ENCODE data around the gene FGF12. TPM values are rescaled to one million over a fixed set of nuclear protein-coding genes. Genes with fewer than 3 reads are reported as not detected.

Gene FGF12
- total and polyA plus RNA-seq, 5 experiments from 2014 or later = not detected

GRCh38 chr3:192371870-192372400, 355.4 kb downstream of the FGF12 start:
- DNase-seq (no peak), ATAC-seq (no peak)
- Mint-ChIP-seq H3K9me3 (no peaks in the 10 kb centered on the region), H3K27ac (no peak overlapping the region), H3K27me3 (no peaks in the 10 kb centered on the region), H3K4me3 (no peak overlapping the region), H3K36me3 (no peaks in the 10 kb centered on the region), H3K4me1 (no peaks in the 10 kb centered on the region)
- POLR2A ChIA-PET = no interaction called here

DNA sequence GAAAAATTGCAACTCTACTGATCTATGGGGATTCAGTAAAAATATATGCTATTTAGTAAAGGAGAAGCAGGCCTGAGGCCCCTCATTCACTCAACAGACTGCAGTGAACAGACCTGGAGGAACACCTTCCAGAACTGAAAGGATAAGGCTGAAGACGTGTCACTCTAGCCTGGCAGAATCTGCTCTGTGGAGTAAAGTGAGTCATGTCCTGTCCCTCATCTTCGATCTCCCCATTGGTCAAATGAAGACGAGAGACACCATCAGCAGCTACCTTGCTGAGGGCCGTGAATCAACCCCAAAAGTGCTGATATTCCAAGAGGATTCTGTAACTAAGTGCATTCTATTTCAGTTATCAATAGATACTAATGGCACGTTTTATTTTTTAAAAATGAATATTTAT, 359.7 kb downstream of the FGF12 start:
- ATAC-seq = no peak
- no peaks in the 10 kb centered on the region for H3K4me1 Mint-ChIP-seq

GRCh38 chr3:192366916-192367315, 360.4 kb downstream of the FGF12 start:
- peaks cover 0 to 2% (median 0%) of the 10 kb centered on the region in 9 donors for H3K9me3 Mint-ChIP-seq
- no peaks in the 10 kb centered on the region for H3K4me1 Mint-ChIP-seq
- ATAC-seq = no peak
- no peak overlapping the region for H3K27ac Mint-ChIP-seq
- peaks cover 0 to 1% (median 0%) of the 10 kb centered on the region in 5 donors for H3K27me3 Mint-ChIP-seq
- POLR2A ChIA-PET = no interaction called here
- no peak for DNase-seq
- no peak overlapping the region for H3K4me3 Mint-ChIP-seq
- no peaks in the 10 kb centered on the region for H3K36me3 Mint-ChIP-seq

More for the DNA sequence above, 359.7 kb downstream of the FGF12 start:
- no peak for DNase-seq
- no peaks in the 10 kb centered on the region for H3K27me3 Mint-ChIP-seq
- no peaks in the 10 kb centered on the region for H3K36me3 Mint-ChIP-seq
- H3K9me3 Mint-ChIP-seq = peaks cover 0 to 2% (median 0%) of the 10 kb centered on the region in 9 donors
- no peak overlapping the region for H3K4me3 Mint-ChIP-seq
- H3K27ac Mint-ChIP-seq = no peak overlapping the region
- POLR2A ChIA-PET = no interaction called here

GRCh38 chr3:192365571-192365970, 361.8 kb downstream of the FGF12 start:
- ATAC-seq (no peak), DNase-seq (no peak)
- H3K4me1 Mint-ChIP-seq = no peaks in the 10 kb centered on the region
- peaks cover 0 to 2% (median 0%) of the 10 kb centered on the region in 9 donors for H3K9me3 Mint-ChIP-seq
- POLR2A ChIA-PET = interaction anchor here (0.7 kb wide), 1 partner anchor 12 kb away, joined by 6 read pairs; no protein-coding TSS in a partner anchor
- H3K4me3 Mint-ChIP-seq = no peak overlapping the region
- H3K27me3 Mint-ChIP-seq = peaks cover 0 to 1% (median 0%) of the 10 kb centered on the region in 5 donors
- H3K36me3 Mint-ChIP-seq = no peaks in the 10 kb centered on the region
- H3K27ac Mint-ChIP-seq = no peak overlapping the region

- H3K27me3 Mint-ChIP-seq = peaks cover 0 to 1% (median 0%) of the 10 kb centered on the region in 5 donors
- H3K9me3 Mint-ChIP-seq = peaks cover 0 to 2% (median 0%) of the 10 kb centered on the region in 9 donors
- ATAC-seq (no peak), DNase-seq (no peak)
- POLR2A ChIA-PET = no interaction called here
- no peaks in the 10 kb centered on the region for H3K4me1 Mint-ChIP-seq
- no peaks in the 10 kb centered on the region for H3K36me3 Mint-ChIP-seq
- no peak overlapping the region for H3K27ac Mint-ChIP-seq
- no peak overlapping the region for H3K4me3 Mint-ChIP-seq
Observed at GRCh38 chr3:192364316-192364715, 363.0 kb downstream of the FGF12 start.

DNA sequence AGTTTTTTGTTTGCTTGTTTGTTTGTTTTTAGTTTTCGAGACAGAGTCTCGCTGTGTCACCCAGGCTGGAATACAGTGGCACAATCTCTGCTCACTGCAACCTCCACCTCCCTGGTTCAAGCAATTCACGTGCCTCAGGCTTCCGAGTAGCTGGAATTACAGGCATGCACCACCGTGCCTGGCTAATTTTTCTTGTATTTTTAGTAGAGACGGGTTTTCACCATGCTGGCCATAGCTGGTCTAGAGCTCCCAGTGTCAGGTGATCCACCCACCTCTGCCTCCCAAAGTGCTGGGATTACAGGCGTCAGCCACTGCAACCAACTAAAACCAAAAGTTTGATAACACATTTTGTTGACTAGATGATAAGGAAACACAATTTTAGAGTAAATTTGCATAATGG, 372.7 kb downstream of the FGF12 start:
- Mint-ChIP-seq H3K9me3 (no peaks in the 10 kb centered on the region), H3K4me3 (no peak overlapping the region), H3K36me3 (no peaks in the 10 kb centered on the region), H3K27ac (no peak overlapping the region), H3K27me3 (no peaks in the 10 kb centered on the region), H3K4me1 (peaks cover 0 to 1% (median 0%) of the 10 kb centered on the region in 4 donors)
- POLR2A ChIA-PET = no interaction called here
- ATAC-seq (no peak), DNase-seq (no peak)

DNA sequence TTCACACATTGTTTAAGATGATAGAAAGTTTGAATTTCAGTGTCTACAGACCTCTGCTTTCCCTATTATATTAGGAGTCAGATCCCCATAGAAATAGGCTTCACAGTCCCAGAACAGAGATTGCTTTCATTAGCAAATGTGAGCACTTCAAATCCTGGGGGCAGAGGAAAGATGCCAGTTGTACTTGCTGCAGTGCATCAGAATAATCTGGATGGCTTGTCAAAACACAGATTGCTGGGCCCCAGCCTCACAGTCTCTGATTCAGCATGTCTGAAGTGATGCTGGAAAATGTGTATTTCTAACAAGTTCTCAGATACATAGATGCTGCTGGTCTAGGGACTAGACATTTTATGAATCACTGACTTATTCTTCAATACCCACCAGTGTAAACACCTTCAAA, 375.2 kb downstream of the FGF12 start:
- Mint-ChIP-seq H3K27me3 (no peaks in the 10 kb centered on the region), H3K36me3 (no peaks in the 10 kb centered on the region), H3K4me3 (no peak overlapping the region), H3K4me1 (no peaks in the 10 kb centered on the region), H3K9me3 (no peaks in the 10 kb centered on the region), H3K27ac (no peak overlapping the region)
- no peak for ATAC-seq
- POLR2A ChIA-PET = no interaction called here
- no peak for DNase-seq

DNA sequence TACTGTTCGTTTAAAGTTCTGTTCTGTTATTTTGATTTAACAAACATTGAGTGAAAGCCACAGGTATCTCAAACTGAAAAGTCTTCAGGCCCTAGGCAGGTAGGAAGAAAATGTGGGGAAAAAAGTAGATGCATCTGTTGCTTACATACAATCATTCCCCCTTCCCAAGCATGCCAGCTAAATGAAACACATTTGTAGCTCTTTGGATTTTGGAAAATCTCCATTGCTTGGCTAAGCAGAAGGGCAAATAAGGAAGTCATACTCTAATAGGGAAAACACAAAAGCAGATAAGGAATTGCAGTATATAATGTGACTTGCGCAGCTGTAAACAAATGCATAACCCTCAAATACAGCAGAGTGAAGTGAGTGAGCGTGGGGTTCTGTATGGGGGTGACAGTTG, 375.9 kb downstream of the FGF12 start:
- H3K27ac Mint-ChIP-seq = no peak overlapping the region
- no peaks in the 10 kb centered on the region for H3K4me1 Mint-ChIP-seq
- ATAC-seq = no peak
- POLR2A ChIA-PET = no interaction called here
- no peak overlapping the region for H3K4me3 Mint-ChIP-seq
- no peaks in the 10 kb centered on the region for H3K9me3 Mint-ChIP-seq
- H3K36me3 Mint-ChIP-seq = no peaks in the 10 kb centered on the region
- no peak for DNase-seq
- no peaks in the 10 kb centered on the region for H3K27me3 Mint-ChIP-seq

DNA sequence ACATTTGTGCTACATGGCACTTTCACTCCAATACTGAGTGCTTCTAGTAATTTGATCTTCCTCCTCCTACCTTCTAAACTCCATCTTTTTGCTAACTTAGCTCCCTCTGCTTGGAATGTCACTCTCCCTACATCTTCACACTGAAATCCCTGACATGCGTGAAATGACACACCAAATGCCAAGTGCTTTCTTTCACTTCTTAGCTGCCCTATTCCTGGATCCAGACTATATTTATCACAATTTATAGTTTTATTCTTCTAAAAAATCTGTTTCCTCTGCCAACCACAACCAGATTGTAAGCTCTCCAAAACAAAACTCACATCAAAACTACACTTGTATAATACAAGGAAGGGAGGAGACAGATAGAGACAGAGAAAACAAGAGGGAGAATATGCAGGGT, 387.3 kb downstream of the FGF12 start:
- Mint-ChIP-seq H3K4me1 (no peaks in the 10 kb centered on the region), H3K9me3 (peaks cover 0 to 11% (median 0%) of the 10 kb centered on the region in 9 donors), H3K27ac (no peak overlapping the region), H3K36me3 (no peaks in the 10 kb centered on the region), H3K27me3 (peaks cover 0 to 12% (median 0%) of the 10 kb centered on the region in 5 donors), H3K4me3 (no peak overlapping the region)
- DNase-seq (no peak), ATAC-seq (no peak)
- POLR2A ChIA-PET = no interaction called here

DNA sequence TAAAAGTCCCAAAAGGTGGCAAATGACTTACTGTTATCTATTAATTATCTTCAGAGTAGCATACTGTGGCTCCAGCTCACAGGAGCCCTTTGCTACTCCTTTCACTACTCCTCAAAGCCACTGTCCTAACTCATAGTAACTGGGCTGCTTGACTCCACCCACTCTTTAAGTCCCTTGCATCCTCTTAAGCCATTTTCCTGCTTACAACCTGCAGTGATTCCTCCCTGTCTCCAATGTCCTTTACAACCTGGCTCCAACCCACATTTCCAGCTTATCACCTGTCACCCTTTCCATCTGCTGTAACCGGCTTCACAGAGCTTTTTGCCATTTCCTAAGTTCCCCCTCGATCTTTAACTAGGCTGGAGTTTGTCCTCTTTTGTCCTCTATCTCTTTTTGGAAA, 388.1 kb downstream of the FGF12 start:
- H3K4me1 Mint-ChIP-seq = no peaks in the 10 kb centered on the region
- H3K27me3 Mint-ChIP-seq = peaks cover 0 to 12% (median 0%) of the 10 kb centered on the region in 5 donors
- H3K36me3 Mint-ChIP-seq = no peaks in the 10 kb centered on the region
- DNase-seq (no peak), ATAC-seq (no peak)
- H3K27ac Mint-ChIP-seq = no peak overlapping the region
- POLR2A ChIA-PET = no interaction called here
- H3K4me3 Mint-ChIP-seq = no peak overlapping the region
- H3K9me3 Mint-ChIP-seq = peaks cover 0 to 11% (median 0%) of the 10 kb centered on the region in 9 donors

DNA sequence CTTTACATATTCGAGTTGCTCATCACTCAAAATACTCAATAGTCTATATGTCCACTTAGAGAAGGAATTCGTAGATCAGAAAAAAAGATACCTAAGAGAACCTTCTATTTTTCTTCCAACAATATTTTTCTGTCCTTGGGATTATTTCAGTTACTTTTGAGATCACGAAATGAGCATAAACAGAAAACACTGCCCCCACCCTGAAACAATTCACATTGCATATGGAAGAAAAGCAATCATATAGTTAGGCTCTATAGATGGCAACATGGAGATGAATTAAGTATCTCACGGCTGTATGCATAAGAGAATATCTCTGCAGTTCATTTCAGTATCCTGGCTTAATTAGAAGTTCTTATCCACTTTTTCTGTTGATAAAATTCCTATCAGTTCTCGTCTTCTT, 391.1 kb downstream of the FGF12 start:
- H3K27me3 Mint-ChIP-seq = peaks cover 0 to 8% (median 0%) of the 10 kb centered on the region in 5 donors
- H3K4me1 Mint-ChIP-seq = peaks cover 4 to 10% (median 6%) of the 10 kb centered on the region in 4 donors
- ATAC-seq = no peak
- POLR2A ChIA-PET = no interaction called here
- no peak overlapping the region for H3K4me3 Mint-ChIP-seq
- DNase-seq = no peak
- H3K9me3 Mint-ChIP-seq = peaks cover 0 to 3% (median 0%) of the 10 kb centered on the region in 9 donors
- H3K36me3 Mint-ChIP-seq = no peaks in the 10 kb centered on the region
- H3K27ac Mint-ChIP-seq = no peak overlapping the region

GRCh38 chr3:192332386-192333291, 394.7 kb downstream of the FGF12 start:
- POLR2A ChIA-PET = no interaction called here
- no peak for ATAC-seq
- peaks cover 0 to 4% (median 0%) of the 10 kb centered on the region in 5 donors for H3K27me3 Mint-ChIP-seq
- H3K9me3 Mint-ChIP-seq = no peaks in the 10 kb centered on the region
- H3K27ac Mint-ChIP-seq = peak overlapping the region in 2 of 10 donors; percentile 9 to 78
- H3K4me1 Mint-ChIP-seq = peaks cover 4 to 17% (median 6%) of the 10 kb centered on the region in 4 donors
- no peaks in the 10 kb centered on the region for H3K36me3 Mint-ChIP-seq
- peak overlapping the region in 7 of 10 donors; percentile 15 to 70 (median 47) for H3K4me3 Mint-ChIP-seq
- no peak for DNase-seq

GRCh38 chr3:192331749-192332385, 395.5 kb downstream of the FGF12 start:
- POLR2A ChIA-PET = no interaction called here
- Mint-ChIP-seq H3K4me3 (peak overlapping the region; percentile 36 to 75 (median 56)), H3K27me3 (no peaks in the 10 kb centered on the region), H3K4me1 (peaks cover 4 to 17% (median 6%) of the 10 kb centered on the region in 4 donors), H3K27ac (peak overlapping the region in 2 of 10 donors; percentile 51), H3K9me3 (no peaks in the 10 kb centered on the region), H3K36me3 (no peaks in the 10 kb centered on the region)
- no peak for ATAC-seq
- peak in 2 of 10 donors; percentile 1 to 5 for DNase-seq
